Endothelial cell of umbilical vein (primary cell): ENCODE data around the gene CFTR. TPM values are rescaled to one million over a fixed set of nuclear protein-coding genes. Genes with fewer than 3 reads are reported as not detected.

Experiments
- BruUV-seq: library from RNA; stranded (reverse); fragments of 400-500 nt; replicated peaks from 2 replicates; lab custom pipeline; 2021; lab: Mats Ljungman, UMichigan
- CTCF ChIA-PET: fragments of 300-600, 350-600 bp; sonication (Branson Sonifier 250); formaldehyde crosslinking; loops from one replicate; lab custom pipeline; 2021; ENCODE audit warnings: antibody characterized with exemption, inconsistent platforms; lab: Charles Lee
- POLR2A ChIA-PET: fragments of 300-600, 350-600 bp; sonication (Branson Sonifier 250); formaldehyde crosslinking; loops from one replicate; lab custom pipeline; 2021; ENCODE audit warnings: antibody characterized with exemption, inconsistent platforms; lab: Charles Lee
- DNase-seq: peaks from one replicate; pipeline ENCODE4 v3.0.0-alpha.2; 2011; ENCODE audit warnings: low read depth, low spot score
- FAIRE-seq: peaks from 2 replicates; lab custom pipeline; 2011; peaks lifted over from hg19 to GRCh38; lab: Jason Lieb, UNC
- H2AFZ ChIP-seq: 2 replicates; pipeline ENCODE4 v1.6.0; 2012; ENCODE audit warnings: low read depth, low read length, control low read depth, inconsistent platforms
- H3K27ac ChIP-seq: 2 replicates; pipeline ENCODE4 v1.5.1; 2011; ENCODE audit warnings: low read depth, mild to moderate bottlenecking, control low read depth, low read length, moderate library complexity; ENCODE audit not compliant: insufficient read depth
- H3K27me3 ChIP-seq, 2 experiments: 2 replicates each; pipeline versions ENCODE4 v1.6.0 to v1.6.1; 2011; ENCODE audit warnings: low read length in 2 of 2, mixed read lengths in 1 of 2; ENCODE audit not compliant: control insufficient read depth in 2 of 2, insufficient read depth in 2 of 2
- H3K36me3 ChIP-seq, 2 experiments: 2 replicates in 1 of 2; 3 replicates in 1 of 2; pipeline ENCODE4 v1.5.1; 2011; ENCODE audit warnings: low read length in 2 of 2, mild to moderate bottlenecking in 1 of 2, moderate library complexity in 1 of 2; ENCODE audit not compliant: control insufficient read depth in 2 of 2, insufficient read depth in 2 of 2; ENCODE audit errors: extremely low read depth in 1 of 2
- H3K4me1 ChIP-seq: 3 replicates; pipeline ENCODE4 v1.5.1; 2011; ENCODE audit warnings: mild to moderate bottlenecking, low read length; ENCODE audit not compliant: control insufficient read depth, insufficient read depth; ENCODE audit errors: extremely low read depth
- H3K4me2 ChIP-seq: 2 replicates; pipeline ENCODE4 v1.6.1; 2011; ENCODE audit warnings: low read length, control low read depth, mixed read lengths; ENCODE audit not compliant: insufficient read depth
- H3K4me3 ChIP-seq, 3 experiments: fragments of 200-600 bp in 1 of 3; sonication (generic), shearing (Covaris generic) in 1 of 3; replicated peaks in 1 of 3; 2 replicates each; pipeline ENCODE4 v1.5.1; 2011 to 2016; ENCODE audit warnings: control low read depth in 3 of 3, low read length in 3 of 3, mild to moderate bottlenecking in 2 of 3, inconsistent platforms in 1 of 3, low read depth in 1 of 3, moderate library complexity in 1 of 3; ENCODE audit not compliant: insufficient read depth in 1 of 3
- H3K79me2 ChIP-seq: 2 replicates; pipeline ENCODE4 v1.6.0; 2012; ENCODE audit warnings: low read length, inconsistent platforms; ENCODE audit not compliant: control insufficient read depth, insufficient read depth
- H3K9ac ChIP-seq: replicated peaks from 2 replicates; pipeline ENCODE3; 2011; ENCODE audit warnings: low read length, control low read depth; ENCODE audit not compliant: insufficient read depth; ENCODE audit errors: extremely low read depth
- H3K9me1 ChIP-seq: replicated peaks from 3 replicates; pipeline ENCODE4 v1.6.0; 2011; ENCODE audit warnings: mild to moderate bottlenecking, low read length; ENCODE audit not compliant: control insufficient read depth, insufficient read depth; ENCODE audit errors: extremely low read depth
- H3K9me3 ChIP-seq: replicated peaks from 2 replicates; pipeline ENCODE4 v1.5.1; 2012; ENCODE audit warnings: low read length, inconsistent platforms; ENCODE audit not compliant: control insufficient read depth, insufficient read depth
- H4K20me1 ChIP-seq: replicated peaks from 2 replicates; pipeline ENCODE3; 2011; ENCODE audit warnings: mild to moderate bottlenecking, low read length; ENCODE audit not compliant: control insufficient read depth, insufficient read depth; ENCODE audit errors: extremely low read depth
- EZH2 ChIP-seq: IDR thresholded peaks from 2 replicates; pipeline ENCODE4 v1.6.1; 2012; ENCODE audit warnings: borderline replicate concordance, low read depth, mild to moderate bottlenecking, moderate library complexity, low read length, inconsistent platforms; ENCODE audit not compliant: severe bottlenecking
- FOS ChIP-seq: IDR thresholded peaks from 2 replicates; pipeline ENCODE4 v1.6.1; 2011; ENCODE audit warnings: mild to moderate bottlenecking, low read length, moderate library complexity, borderline replicate concordance; ENCODE audit not compliant: insufficient read depth
- GATA2 ChIP-seq: IDR thresholded peaks from 2 replicates; pipeline ENCODE4 v1.7.0; 2011; ENCODE audit warnings: low read depth, mild to moderate bottlenecking, moderate library complexity, mixed read lengths, low read length; ENCODE audit not compliant: insufficient read length, insufficient read depth
- JUN ChIP-seq: IDR thresholded peaks from 2 replicates; pipeline ENCODE4 v1.6.1; 2011; ENCODE audit warnings: borderline replicate concordance, low read depth; ENCODE audit not compliant: insufficient read length, insufficient read depth
- MYC ChIP-seq: IDR thresholded peaks from one replicate; pipeline ENCODE4 v1.6.1; 2011; ENCODE audit warnings: mild to moderate bottlenecking, low read depth, low read length
- POLR2A ChIP-seq: IDR thresholded peaks from 2 replicates; pipeline ENCODE4 v1.6.1; 2012; ENCODE audit warnings: low read depth, mild to moderate bottlenecking, control low read depth, low read length
- POLR2AphosphoS5 ChIP-seq: IDR thresholded peaks from 2 replicates; pipeline ENCODE4 v1.6.1; 2012; ENCODE audit warnings: low read depth, mild to moderate bottlenecking, control low read depth, low read length, moderate library complexity; ENCODE audit not compliant: insufficient read depth
- dilution Hi-C: fragments of 300-500 bp; cut with MboI; formaldehyde crosslinking; loops from one replicate; pipeline ENCODE4 v1.15.0; 2019; ENCODE audit warnings: low sequenced_read_pairs; ENCODE audit not compliant: extremely low pct_ligation_motif_present
- intact Hi-C: fragments of 100-400 bp; cut with micrococcal nuclease; formaldehyde crosslinking; loops from one replicate; pipeline ENCODE4 v1.10.0; 2022
- polyA plus RNA-seq, 4 experiments: library from polyadenylated mRNA; depleted of rRNA in 3 of 4; stranded (reverse) in 3 of 4; unstranded in 1 of 4; fragments of >200 nt; gene quantifications; 2 replicates each; pipeline versions ENCODE4 v1.2.1 to v1.2.3, GENCODE V29; 2011 to 2012; ENCODE audit warnings: missing spikeins in 1 of 4
- total RNA-seq: library from RNA; stranded (reverse); gene quantifications from 2 replicates; pipeline ENCODE4 v1.2.3, GENCODE V29; 2021
- TF ChIP-seq, protein P1 (sequence below): IDR thresholded peaks from 2 replicates; pipeline ENCODE4 v1.6.1; 2011; ENCODE audit not compliant: insufficient read depth, insufficient read length
- TF ChIP-seq, protein P2 (sequence below), 2 donors: IDR thresholded peaks; 1 replicate in 1 of 2; 2 replicates in 1 of 2; pipeline ENCODE4 v1.5.1; 2011; ENCODE audit warnings: low read length in 2 of 2, mild to moderate bottlenecking in 2 of 2, moderate library complexity in 2 of 2, control low read depth in 1 of 2, inconsistent platforms in 1 of 2, low read depth in 1 of 2; ENCODE audit not compliant: insufficient read depth in 1 of 2; ENCODE audit errors: extremely low read depth in 1 of 2

Gene CFTR
- total and polyA plus RNA-seq, 2 donors (not counting 3 experiments of a cell fraction or from before 2014, with no cell fraction given) = 0.03 TPM; not detected in 1

- H3K27me3 ChIP-seq = no peaks in the 10 kb centered on the region
- no peaks in the 10 kb centered on the region for H4K20me1 ChIP-seq
- H3K79me2 ChIP-seq = no peaks in the 10 kb centered on the region
- CTCF ChIA-PET = interaction anchor here (1.0 to 2.0 kb wide), 3 partner anchors 9 to 208 kb away, joined by 3 to 12 read pairs (median 5); no protein-coding TSS in a partner anchor
- dilution Hi-C loops = no loop called here
- H3K9me1 ChIP-seq = no peaks in the 10 kb centered on the region
- POLR2A ChIA-PET = no interaction called here
- no peak for DNase-seq
- BruUV-seq = no TSS peak
- H3K36me3 ChIP-seq = no peaks in the 10 kb centered on the region
- TF ChIP-seq, protein P1, sequence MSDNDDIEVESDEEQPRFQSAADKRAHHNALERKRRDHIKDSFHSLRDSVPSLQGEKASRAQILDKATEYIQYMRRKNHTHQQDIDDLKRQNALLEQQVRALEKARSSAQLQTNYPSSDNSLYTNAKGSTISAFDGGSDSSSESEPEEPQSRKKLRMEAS = no peak
- TF ChIP-seq, protein P2, sequence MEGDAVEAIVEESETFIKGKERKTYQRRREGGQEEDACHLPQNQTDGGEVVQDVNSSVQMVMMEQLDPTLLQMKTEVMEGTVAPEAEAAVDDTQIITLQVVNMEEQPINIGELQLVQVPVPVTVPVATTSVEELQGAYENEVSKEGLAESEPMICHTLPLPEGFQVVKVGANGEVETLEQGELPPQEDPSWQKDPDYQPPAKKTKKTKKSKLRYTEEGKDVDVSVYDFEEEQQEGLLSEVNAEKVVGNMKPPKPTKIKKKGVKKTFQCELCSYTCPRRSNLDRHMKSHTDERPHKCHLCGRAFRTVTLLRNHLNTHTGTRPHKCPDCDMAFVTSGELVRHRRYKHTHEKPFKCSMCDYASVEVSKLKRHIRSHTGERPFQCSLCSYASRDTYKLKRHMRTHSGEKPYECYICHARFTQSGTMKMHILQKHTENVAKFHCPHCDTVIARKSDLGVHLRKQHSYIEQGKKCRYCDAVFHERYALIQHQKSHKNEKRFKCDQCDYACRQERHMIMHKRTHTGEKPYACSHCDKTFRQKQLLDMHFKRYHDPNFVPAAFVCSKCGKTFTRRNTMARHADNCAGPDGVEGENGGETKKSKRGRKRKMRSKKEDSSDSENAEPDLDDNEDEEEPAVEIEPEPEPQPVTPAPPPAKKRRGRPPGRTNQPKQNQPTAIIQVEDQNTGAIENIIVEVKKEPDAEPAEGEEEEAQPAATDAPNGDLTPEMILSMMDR (IDR thresholded peaks at IDR 0.05; ENCODE audit: extremely low read depth in 1 of 2, insufficient read depth in 1 of 2, low read depth in 1 of 2, low read length in 2 of 2) = no peak
- no peak for TF ChIP-seq MYC
- no peak for TF ChIP-seq POLR2AphosphoS5
- TF ChIP-seq FOS = no peak
- TF ChIP-seq POLR2A = no peak
- H3K9me3 ChIP-seq = no peaks in the 10 kb centered on the region
- no peak overlapping the region for H2AFZ ChIP-seq
- no peak overlapping the region for H3K4me2 ChIP-seq
- no peak overlapping the region for H3K9ac ChIP-seq
- no peak for FAIRE-seq
- intact Hi-C loops = no loop called here
- H3K4me1 ChIP-seq = peaks cover 14% of the 10 kb centered on the region
- no peak overlapping the region for H3K27ac ChIP-seq
- H3K4me3 ChIP-seq = no peak overlapping the region
Observed at GRCh38 chr7:117667456-117667855, 187.6 kb downstream of the CFTR start.

- intact Hi-C loops (loop anchor here (5.0 kb wide), 1 partner anchor 47 kb away; no protein-coding TSS in a partner anchor), dilution Hi-C loops (no loop called here)
Observed at GRCh38 chr7:117669818-117670217, 190.0 kb downstream of the CFTR start.

More at GRCh38 chr7:117669818-117670217, 190.0 kb downstream of the CFTR start:
- DNase-seq (no peak), FAIRE-seq (no peak)
- H3K79me2 ChIP-seq = no peaks in the 10 kb centered on the region
- H3K36me3 ChIP-seq = no peaks in the 10 kb centered on the region
- no peak overlapping the region for H3K9ac ChIP-seq
- TF ChIP-seq MYC = no peak
- TF ChIP-seq, protein P2 (IDR thresholded peaks at IDR 0.05; ENCODE audit: extremely low read depth in 1 of 2, insufficient read depth in 1 of 2, low read depth in 1 of 2, low read length in 2 of 2) = no peak
- no peak for TF ChIP-seq POLR2AphosphoS5
- no peak for TF ChIP-seq GATA2
- TF ChIP-seq EZH2 = no peak
- no peak for TF ChIP-seq JUN
- TF ChIP-seq POLR2A = no peak
- no peak for TF ChIP-seq FOS
- TF ChIP-seq, protein P1 = no peak
- CTCF ChIA-PET = interaction anchor here (4.8 kb wide), 1 partner anchor 210 kb away, joined by 67 read pairs; no protein-coding TSS in a partner anchor
- no peak overlapping the region for H3K27ac ChIP-seq
- no peaks in the 10 kb centered on the region for H3K9me1 ChIP-seq
- H2AFZ ChIP-seq = no peak overlapping the region
- no peak overlapping the region for H3K4me2 ChIP-seq
- BruUV-seq = no TSS peak
- no peaks in the 10 kb centered on the region for H4K20me1 ChIP-seq
- POLR2A ChIA-PET = no interaction called here
- H3K4me3 ChIP-seq = no peak overlapping the region
- H3K4me1 ChIP-seq = peaks cover 14% of the 10 kb centered on the region
- no peaks in the 10 kb centered on the region for H3K27me3 ChIP-seq
- H3K9me3 ChIP-seq = no peaks in the 10 kb centered on the region
